HEK293 (cell line): ENCODE results near the gene NF2.

Experiments
- CTCF ChIA-PET: fragments of 350-600 bp; formaldehyde crosslinking; extraction: SDS; loops from one replicate; lab custom pipeline; 2021; ENCODE audit warnings: antibody characterized with exemption; lab: Yijun Ruan, JAX
- POLR2A ChIA-PET: fragments of 300-600 bp; formaldehyde crosslinking; extraction: SDS; loops from one replicate; lab custom pipeline; 2020; ENCODE audit warnings: antibody characterized with exemption, inconsistent platforms; lab: Yijun Ruan, JAX
- H3K27ac ChIP-seq: fragments of 200-500 bp; sonication (Bioruptor generic); 2 replicates; pipeline ENCODE4 v1.5.1; 2014; ENCODE audit warnings: low read depth, low read length, control low read depth, inconsistent platforms; ENCODE audit errors: extremely low read depth
- H3K36me3 ChIP-seq, 2 experiments: fragments of 200-500 bp in 1 of 2; sonication (Bioruptor generic) in 1 of 2; 1 replicate in 1 of 2; 2 replicates in 1 of 2; pipeline ENCODE4 v1.5.1; 2014 to 2017; ENCODE audit warnings: inconsistent platforms in 2 of 2, low read length in 2 of 2; ENCODE audit not compliant: control insufficient read depth in 2 of 2, insufficient read depth in 1 of 2
- H3K4me1 ChIP-seq: fragments of 200-500 bp; sonication (Bioruptor generic); 2 replicates; pipeline ENCODE4 v1.5.1; 2014; ENCODE audit warnings: mild to moderate bottlenecking, low read length, inconsistent platforms; ENCODE audit not compliant: control insufficient read depth, insufficient read depth
- H3K4me3 ChIP-seq: 2 replicates; pipeline ENCODE4 v1.5.1; 2011; ENCODE audit warnings: low read depth, mild to moderate bottlenecking, control low read depth, low read length, moderate library complexity
- H3K9me3 ChIP-seq: fragments of 200-500 bp; sonication (Bioruptor generic); 2 replicates; pipeline ENCODE4 v1.5.1; 2014; ENCODE audit warnings: low read depth, low read length, inconsistent platforms; ENCODE audit not compliant: control insufficient read depth, insufficient read depth
- ELK4 ChIP-seq: IDR thresholded peaks from 2 replicates; pipeline ENCODE4 v1.6.1; 2011; ENCODE audit warnings: mild to moderate bottlenecking, low read depth, low read length, borderline replicate concordance
- HOXA7 ChIP-seq: sonication (generic); formaldehyde crosslinking; IDR thresholded peaks from 2 replicates; pipeline ENCODE4 v1.8.1; 2022; ENCODE audit warnings: missing genetic modification reagents, borderline replicate concordance
- KLF16 ChIP-seq: fragments of 450-650 bp; formaldehyde crosslinking; IDR thresholded peaks from 2 replicates; pipeline ENCODE4 v1.5.1; 2017; ENCODE audit warnings: missing biosample characterization, missing genetic modification characterization
- PRDM4 ChIP-seq: fragments of 450-650 bp; formaldehyde crosslinking; IDR thresholded peaks from 2 replicates; pipeline ENCODE4 v1.5.1; 2017; ENCODE audit warnings: missing biosample characterization, missing genetic modification characterization
- ZBTB48 ChIP-seq: fragments of 450-650 bp; formaldehyde crosslinking; IDR thresholded peaks from 2 replicates; pipeline ENCODE4 v1.5.1; 2016; ENCODE audit warnings: missing biosample characterization, missing genetic modification characterization
- ZFP3 ChIP-seq: fragments of 450-650 bp; formaldehyde crosslinking; IDR thresholded peaks from 2 replicates; pipeline ENCODE4 v1.5.1; 2016; ENCODE audit warnings: low read depth, missing biosample characterization, missing genetic modification characterization
- ZNF169 ChIP-seq: fragments of 450-650 bp; formaldehyde crosslinking; IDR thresholded peaks from 2 replicates; pipeline ENCODE4 v1.5.1; 2016; ENCODE audit warnings: missing biosample characterization, missing genetic modification characterization
- ZNF184 ChIP-seq: fragments of 450-650 bp; IDR thresholded peaks from 2 replicates; pipeline ENCODE4 v1.5.1; 2018; ENCODE audit warnings: missing biosample characterization, mild to moderate bottlenecking, missing genetic modification characterization
- ZNF416 ChIP-seq: fragments of 450-650 bp; formaldehyde crosslinking; IDR thresholded peaks from 2 replicates; pipeline ENCODE4 v1.5.1; 2016; ENCODE audit warnings: missing biosample characterization, missing genetic modification characterization
- ZNF510 ChIP-seq: fragments of 450-650 bp; formaldehyde crosslinking; IDR thresholded peaks from 2 replicates; pipeline ENCODE4 v1.5.1; 2018; ENCODE audit warnings: mild to moderate bottlenecking, missing genetic modification characterization, missing biosample characterization; ENCODE audit not compliant: insufficient replicate concordance
- ZNF530 ChIP-seq: fragments of 450-650 bp; formaldehyde crosslinking; IDR thresholded peaks from 2 replicates; pipeline ENCODE4 v1.5.1; 2016; ENCODE audit warnings: low read depth, missing biosample characterization, missing genetic modification characterization
- ZNF623 ChIP-seq: fragments of 450-650 bp; formaldehyde crosslinking; IDR thresholded peaks from 2 replicates; pipeline ENCODE4 v1.5.1; 2016; ENCODE audit warnings: missing biosample characterization, missing genetic modification characterization
- TF ChIP-seq, protein P1 (sequence below): fragments of 450-650 bp; IDR thresholded peaks from 2 replicates; pipeline ENCODE4 v1.5.1; 2018; ENCODE audit warnings: missing biosample characterization, mild to moderate bottlenecking, missing genetic modification characterization
- TF ChIP-seq, protein P2 (sequence below): fragments of 450-650 bp; formaldehyde crosslinking; IDR thresholded peaks from 2 replicates; pipeline ENCODE4 v1.5.1; 2017; ENCODE audit warnings: missing biosample characterization, missing genetic modification characterization
- TF ChIP-seq, protein P3 (sequence below): fragments of 450-650 bp; formaldehyde crosslinking; optimal IDR thresholded peaks from 2 replicates; pipeline ENCODE3; 2016; ENCODE audit warnings: missing biosample characterization, mild to moderate bottlenecking, missing genetic modification characterization

The NF2 gene

GRCh38 chr22:29559853-29560252, 43.6 kb upstream of the NF2 start:
- H3K4me3 ChIP-seq: no peak overlapping the region
- TF ChIP-seq ZNF169 (tag by site-specific recombination) (no peak), HOXA7 (CRISPR knock-in tag) (no peak), ZNF510 (tag by site-specific recombination) (no peak), PRDM4 (tag by site-specific recombination) (no peak), ZNF416 (tag by site-specific recombination) (no peak), ZNF623 (peak; percentile 98), ELK4 (no peak), ZNF530 (tag by site-specific recombination) (no peak), ZBTB48 (no peak), ZFP3 (peak; percentile 67), ZNF184 (tag by site-specific recombination) (no peak), KLF16 (no peak)
- TF ChIP-seq, protein P1, sequence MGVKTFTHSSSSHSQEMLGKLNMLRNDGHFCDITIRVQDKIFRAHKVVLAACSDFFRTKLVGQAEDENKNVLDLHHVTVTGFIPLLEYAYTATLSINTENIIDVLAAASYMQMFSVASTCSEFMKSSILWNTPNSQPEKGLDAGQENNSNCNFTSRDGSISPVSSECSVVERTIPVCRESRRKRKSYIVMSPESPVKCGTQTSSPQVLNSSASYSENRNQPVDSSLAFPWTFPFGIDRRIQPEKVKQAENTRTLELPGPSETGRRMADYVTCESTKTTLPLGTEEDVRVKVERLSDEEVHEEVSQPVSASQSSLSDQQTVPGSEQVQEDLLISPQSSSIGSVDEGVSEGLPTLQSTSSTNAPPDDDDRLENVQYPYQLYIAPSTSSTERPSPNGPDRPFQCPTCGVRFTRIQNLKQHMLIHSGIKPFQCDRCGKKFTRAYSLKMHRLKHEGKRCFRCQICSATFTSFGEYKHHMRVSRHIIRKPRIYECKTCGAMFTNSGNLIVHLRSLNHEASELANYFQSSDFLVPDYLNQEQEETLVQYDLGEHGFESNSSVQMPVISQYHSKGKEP (tag by site-specific recombination): no peak
- TF ChIP-seq, protein P2, sequence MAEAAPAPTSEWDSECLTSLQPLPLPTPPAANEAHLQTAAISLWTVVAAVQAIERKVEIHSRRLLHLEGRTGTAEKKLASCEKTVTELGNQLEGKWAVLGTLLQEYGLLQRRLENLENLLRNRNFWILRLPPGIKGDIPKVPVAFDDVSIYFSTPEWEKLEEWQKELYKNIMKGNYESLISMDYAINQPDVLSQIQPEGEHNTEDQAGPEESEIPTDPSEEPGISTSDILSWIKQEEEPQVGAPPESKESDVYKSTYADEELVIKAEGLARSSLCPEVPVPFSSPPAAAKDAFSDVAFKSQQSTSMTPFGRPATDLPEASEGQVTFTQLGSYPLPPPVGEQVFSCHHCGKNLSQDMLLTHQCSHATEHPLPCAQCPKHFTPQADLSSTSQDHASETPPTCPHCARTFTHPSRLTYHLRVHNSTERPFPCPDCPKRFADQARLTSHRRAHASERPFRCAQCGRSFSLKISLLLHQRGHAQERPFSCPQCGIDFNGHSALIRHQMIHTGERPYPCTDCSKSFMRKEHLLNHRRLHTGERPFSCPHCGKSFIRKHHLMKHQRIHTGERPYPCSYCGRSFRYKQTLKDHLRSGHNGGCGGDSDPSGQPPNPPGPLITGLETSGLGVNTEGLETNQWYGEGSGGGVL (tag by site-specific recombination): no peak
- TF ChIP-seq, protein P3, sequence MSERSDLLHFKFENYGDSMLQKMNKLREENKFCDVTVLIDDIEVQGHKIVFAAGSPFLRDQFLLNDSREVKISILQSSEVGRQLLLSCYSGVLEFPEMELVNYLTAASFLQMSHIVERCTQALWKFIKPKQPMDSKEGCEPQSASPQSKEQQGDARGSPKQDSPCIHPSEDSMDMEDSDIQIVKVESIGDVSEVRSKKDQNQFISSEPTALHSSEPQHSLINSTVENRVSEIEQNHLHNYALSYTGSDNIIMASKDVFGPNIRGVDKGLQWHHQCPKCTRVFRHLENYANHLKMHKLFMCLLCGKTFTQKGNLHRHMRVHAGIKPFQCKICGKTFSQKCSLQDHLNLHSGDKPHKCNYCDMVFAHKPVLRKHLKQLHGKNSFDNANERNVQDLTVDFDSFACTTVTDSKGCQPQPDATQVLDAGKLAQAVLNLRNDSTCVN (tag by site-specific recombination): no peak
- TF ChIP-seq, all 188 proteins: peak for 2
- H3K4me1 ChIP-seq: no peaks in the 10 kb centered on the region
- CTCF ChIA-PET: interaction anchor here (0.6 to 0.7 kb wide), 2 partner anchors 81 to 702 kb away, joined by 3 to 5 read pairs; no protein-coding TSS in a partner anchor
- H3K27ac ChIP-seq: no peak overlapping the region
- H3K36me3 ChIP-seq: peaks cover 30 to 82% of the 10 kb centered on the region in 2 experiments
- H3K9me3 ChIP-seq: no peaks in the 10 kb centered on the region
- POLR2A ChIA-PET: interaction anchor here (0.6 to 1.6 kb wide), 2 partner anchors 10 to 11 kb away, joined by 4 read pairs; no protein-coding TSS in a partner anchor
